H1 (cell line): ENCODE results near the gene KRTAP5-1. TPM values are rescaled to one million over a fixed set of nuclear protein-coding genes. Genes with fewer than 3 reads are reported as not detected.

ENCODE experiments used
- ATF2 ChIP-seq: IDR thresholded peaks from 2 replicates; pipeline ENCODE4 v1.6.1; 2012; ENCODE audit warnings: low read length, inconsistent platforms
- BACH1 ChIP-seq: IDR thresholded peaks from 2 replicates; pipeline ENCODE4 v1.6.1; 2012; ENCODE audit warnings: low read length, improper control_type of control experiment
- BRCA1 ChIP-seq: IDR thresholded peaks from 2 replicates; pipeline ENCODE4 v1.6.1; 2012; ENCODE audit warnings: low read depth, low read length, improper control_type of control experiment
- CEBPB ChIP-seq: IDR thresholded peaks from 2 replicates; pipeline ENCODE4 v1.6.1; 2012; ENCODE audit warnings: low read depth, low read length
- E2F6 ChIP-seq: IDR thresholded peaks from 2 replicates; pipeline ENCODE4 v1.6.1; 2012; ENCODE audit warnings: inconsistent platforms
- EP300 ChIP-seq, 2 experiments: IDR thresholded peaks; 1 replicate in 1 of 2; 2 replicates in 1 of 2; pipeline ENCODE4 v1.6.1; 2011 to 2012; ENCODE audit warnings: low read depth in 2 of 2, low read length in 2 of 2, mild to moderate bottlenecking in 2 of 2, borderline replicate concordance in 1 of 2, inconsistent platforms in 1 of 2, moderate library complexity in 1 of 2
- GABPA ChIP-seq: IDR thresholded peaks from 2 replicates; pipeline ENCODE4 v1.6.1; 2011; ENCODE audit warnings: mild to moderate bottlenecking, low read length, moderate library complexity, borderline replicate concordance; ENCODE audit not compliant: insufficient read depth
- GTF2F1 ChIP-seq: IDR thresholded peaks from 2 replicates; pipeline ENCODE4 v1.6.1; 2012; ENCODE audit warnings: low read depth, low read length, improper control_type of control experiment, borderline replicate concordance
- JUN ChIP-seq: IDR thresholded peaks from 2 replicates; pipeline ENCODE4 v1.6.1; 2011; ENCODE audit warnings: low read depth, mild to moderate bottlenecking, improper control_type of control experiment, low read length
- JUND ChIP-seq: IDR thresholded peaks from 2 replicates; pipeline ENCODE4 v1.6.1; 2011; ENCODE audit warnings: mild to moderate bottlenecking, improper control_type of control experiment, low read length
- KDM1A ChIP-seq: fragments of 200-600, 300-600 bp; sonication (generic); IDR thresholded peaks from 2 replicates; pipeline ENCODE4 v1.7.1; 2016; ENCODE audit warnings: mild to moderate bottlenecking, low read length, borderline replicate concordance
- NANOG ChIP-seq: IDR thresholded peaks from 2 replicates; pipeline ENCODE4 v1.6.1; 2011; ENCODE audit warnings: low read length, low read depth, mild to moderate bottlenecking, inconsistent platforms; ENCODE audit not compliant: insufficient read depth, poor library complexity, severe bottlenecking
- NRF1 ChIP-seq: IDR thresholded peaks from 2 replicates; pipeline ENCODE4 v1.6.1; 2011; ENCODE audit warnings: mild to moderate bottlenecking, low read depth, low read length, improper control_type of control experiment
- POLR2A ChIP-seq, 2 experiments: IDR thresholded peaks; 1 replicate in 1 of 2; 2 replicates in 1 of 2; pipeline ENCODE4 v1.6.1; 2011; ENCODE audit warnings: low read depth in 2 of 2, low read length in 2 of 2, mild to moderate bottlenecking in 2 of 2; ENCODE audit errors: control extremely low read depth in 1 of 2
- POU5F1 ChIP-seq: IDR thresholded peaks from 2 replicates; pipeline ENCODE4 v1.6.1; 2011; ENCODE audit warnings: low read depth, mild to moderate bottlenecking, low read length, moderate library complexity
- RBBP5 ChIP-seq: IDR thresholded peaks from 2 replicates; pipeline ENCODE4 v1.7.1; 2012; ENCODE audit warnings: low read depth, mild to moderate bottlenecking, inconsistent platforms, low read length, moderate library complexity, borderline replicate concordance
- RXRA ChIP-seq: IDR thresholded peaks from 2 replicates; pipeline ENCODE4 v1.6.1; 2011; ENCODE audit warnings: low read depth, mild to moderate bottlenecking, low read length, moderate library complexity; ENCODE audit not compliant: insufficient read depth
- SP4 ChIP-seq: IDR thresholded peaks from 2 replicates; pipeline ENCODE4 v1.6.1; 2012; ENCODE audit warnings: low read length, inconsistent platforms
- SUZ12 ChIP-seq: fragments of 200-600 bp; sonication (generic); IDR thresholded peaks from 2 replicates; pipeline ENCODE4 v1.6.1; 2012; ENCODE audit warnings: mild to moderate bottlenecking, inconsistent platforms, low read length, moderate library complexity, mixed read lengths
- TBP ChIP-seq: IDR thresholded peaks from 2 replicates; pipeline ENCODE4 v1.6.1; 2011; ENCODE audit warnings: low read depth, low read length, improper control_type of control experiment
- TCF12 ChIP-seq: IDR thresholded peaks from 2 replicates; pipeline ENCODE4 v1.6.1; 2011; ENCODE audit warnings: low read depth, mild to moderate bottlenecking, low read length
- TEAD4 ChIP-seq: IDR thresholded peaks from 2 replicates; pipeline ENCODE4 v1.6.1; 2012; ENCODE audit warnings: low read depth, low read length, inconsistent platforms, mixed read lengths
- YY1 ChIP-seq: IDR thresholded peaks from 2 replicates; pipeline ENCODE4 v1.6.1; 2011; ENCODE audit warnings: low read depth, mild to moderate bottlenecking, low read length
- polyA plus RNA-seq, 7 experiments: library from polyadenylated mRNA; depleted of rRNA in 3 of 7; stranded (reverse) in 5 of 7; unstranded in 2 of 7; fragments of >200 nt in 5 of 7; fragments of 200-250 nt in 2 of 7; gene quantifications; 1 replicate in 5 of 7; 2 replicates in 1 of 7; 4 replicates in 1 of 7; pipeline versions ENCODE4 v1.2.1 to v1.2.3, GENCODE V29; 2011 to 2013; ENCODE audit warnings: missing spikeins in 2 of 7, mixed read lengths in 2 of 7
- total RNA-seq: library from RNA; stranded (reverse); fragmentation: NEBNext Ultra II Directional; extraction: Animal tissue kit (Norgen Biotek cat#: 25700); gene quantifications from 2 replicates; pipeline ENCODE4 v1.2.1, GENCODE V29; 2021

The KRTAP5-1 gene
- total and polyA plus RNA-seq, 2 of the 8 experiments (the other 6 are each of a cell fraction or from before 2014, with no cell fraction given) = not detected

DNA sequence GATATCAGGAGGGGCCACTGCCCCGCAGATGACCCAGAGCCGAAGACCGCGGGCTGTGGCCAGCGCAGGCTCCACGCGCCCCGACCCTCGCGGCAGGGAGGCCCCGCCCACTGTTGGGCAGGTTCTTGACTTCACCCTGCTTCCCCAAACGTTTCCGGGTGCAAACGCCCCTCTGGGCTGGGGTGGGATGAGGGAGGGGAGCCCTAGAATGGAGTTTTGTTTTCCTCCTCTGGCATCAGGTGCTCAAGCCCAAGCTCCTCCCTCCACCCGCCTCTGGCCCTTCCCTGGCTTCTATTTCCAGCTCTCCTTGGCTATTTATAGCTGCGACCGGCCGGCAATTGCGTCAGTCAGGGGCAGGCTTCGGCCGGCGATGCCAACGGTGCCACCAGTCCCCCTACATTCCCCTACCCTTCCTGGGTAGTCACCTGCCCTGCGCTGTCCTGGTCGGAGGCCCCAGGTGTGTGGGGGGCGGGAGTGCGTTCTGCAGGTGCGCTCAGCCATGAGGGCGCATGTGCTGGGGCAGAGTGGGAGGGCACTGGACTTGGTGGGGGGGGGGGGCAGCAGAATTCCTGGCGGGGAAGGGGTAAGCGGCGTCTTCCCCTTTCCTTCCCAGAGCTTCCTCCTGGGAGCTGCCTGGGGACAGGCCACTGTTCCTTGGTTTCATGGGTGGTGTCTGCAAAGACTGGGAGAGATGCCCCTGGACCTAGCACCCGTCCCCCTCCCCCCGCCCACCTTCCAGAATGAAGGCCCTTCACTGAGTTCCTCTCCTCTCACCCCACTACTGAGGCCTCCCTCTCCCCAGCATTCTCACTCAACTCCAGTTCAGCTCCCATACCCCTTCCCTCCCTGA, 36.6 kb downstream of the KRTAP5-1 start (continued):
- TF ChIP-seq E2F6 = peak; percentile 48; the same call in 1 of the 2 replicates
- no peak for TF ChIP-seq KDM1A
- TF ChIP-seq JUND = peak; percentile 40; the same call in 1 of the 2 replicates
- TF ChIP-seq JUN = no peak
- no peak for TF ChIP-seq RBBP5
- TF ChIP-seq BRCA1 = no peak
- no peak for TF ChIP-seq BACH1
- TF ChIP-seq SP4 = no peak
- TF ChIP-seq ATF2 = no peak
- peak; percentile 24; the same call in 1 of the 2 replicates for TF ChIP-seq TEAD4
- no peak for TF ChIP-seq GABPA
- peak; percentile 83 for TF ChIP-seq CEBPB
- no peak for TF ChIP-seq GTF2F1
- no peak for TF ChIP-seq POU5F1
- TF ChIP-seq SUZ12 = 0 out of 2 replicates have a peak, but pooled peaks have one; percentile 12
- no peak for TF ChIP-seq TCF12
- TF ChIP-seq RXRA = no peak
- no peak for TF ChIP-seq YY1
- no peak for TF ChIP-seq NRF1
- TF ChIP-seq POLR2A (IDR thresholded peaks at IDR 0.05; ENCODE audit: control extremely low read depth in 1 of 2, low read depth in 2 of 2, low read length in 2 of 2) = peak in 1 of 2 experiments; percentile 71; a peak in 2 of 3 replicates
- no peak for TF ChIP-seq EP300 (IDR thresholded peaks at IDR 0.05; ENCODE audit: borderline replicate concordance in 1 of 2, low read depth in 2 of 2, low read length in 2 of 2)
- TF ChIP-seq TBP = peak; percentile 76
- no peak for TF ChIP-seq NANOG
